ENCODE results near the gene SMC6.

The SMC6 gene

DNA sequence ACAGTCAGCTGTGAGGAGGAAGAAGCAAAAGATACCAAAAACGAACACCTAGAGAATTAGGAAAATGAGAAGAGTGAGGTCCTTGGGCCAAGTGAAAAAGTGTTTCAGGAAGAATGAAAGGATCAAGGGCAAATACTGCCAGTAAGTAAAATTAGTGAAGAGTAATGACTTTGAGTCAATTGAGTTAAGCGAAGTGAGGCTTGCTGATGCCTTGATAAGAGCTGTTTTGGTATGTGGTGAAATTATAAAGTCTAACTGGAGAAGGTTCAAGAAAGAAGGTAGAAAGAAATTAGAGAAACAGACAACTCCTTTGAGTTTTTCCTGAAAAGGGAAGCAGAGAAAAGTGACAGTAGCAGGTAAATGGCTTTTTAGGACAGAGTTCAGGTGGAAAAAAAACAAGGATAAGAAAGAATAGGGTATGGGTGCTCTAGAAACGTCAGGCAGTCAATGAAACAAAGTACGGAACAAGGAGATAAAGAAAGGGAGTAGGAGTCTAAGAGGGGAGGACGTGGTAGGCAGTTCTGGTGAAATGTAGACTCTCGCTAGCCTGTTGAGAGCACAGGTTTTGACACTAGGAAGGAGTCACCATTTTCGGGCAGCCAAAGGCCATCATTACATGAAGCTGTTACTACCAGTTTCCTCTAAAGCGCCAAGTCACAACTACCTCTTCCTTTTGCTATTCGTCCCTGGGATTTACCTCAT lies 42.9 kb downstream of the SMC6 start:
- no peak for DNase-seq

DNA sequence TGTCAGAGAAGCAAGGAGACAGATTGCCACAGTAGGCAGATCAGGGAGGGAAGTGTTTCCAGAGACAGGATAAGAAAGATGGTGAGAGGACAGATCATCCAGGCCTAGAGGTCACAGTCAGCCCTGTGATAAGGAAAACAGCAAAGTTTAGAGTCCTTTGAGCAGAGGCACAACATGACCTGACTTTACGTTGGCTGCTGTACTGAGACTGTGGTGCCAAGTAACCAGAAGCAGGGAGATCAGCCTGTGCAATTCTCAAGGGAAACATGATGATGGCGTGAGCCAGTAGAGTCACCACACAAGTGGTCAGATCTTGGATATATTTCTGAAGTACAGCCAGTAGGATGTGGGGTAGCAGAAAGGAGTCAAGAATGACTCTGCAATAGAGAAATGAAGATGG lies 43.7 kb downstream of the SMC6 start:
- DNase-seq, result no peak

DNA sequence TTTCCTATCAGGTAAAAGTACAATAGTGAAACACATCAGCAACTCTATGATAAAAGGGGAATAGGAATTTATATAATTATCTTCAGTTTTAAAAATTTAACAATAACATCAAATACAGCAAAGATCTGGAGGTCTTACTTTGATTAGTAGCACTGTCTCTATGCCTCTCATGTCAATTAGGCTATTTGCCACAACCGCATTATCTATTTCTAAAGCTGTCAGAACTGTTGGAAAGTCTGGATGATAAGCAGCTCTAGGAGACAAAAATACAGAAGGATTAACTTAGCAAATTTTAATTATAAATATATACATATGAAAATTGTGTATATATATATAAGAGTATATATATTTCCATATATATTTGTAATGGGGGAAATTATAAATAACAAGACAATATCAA lies 45.1 kb downstream of the SMC6 start:
- no peak for DNase-seq

DNA sequence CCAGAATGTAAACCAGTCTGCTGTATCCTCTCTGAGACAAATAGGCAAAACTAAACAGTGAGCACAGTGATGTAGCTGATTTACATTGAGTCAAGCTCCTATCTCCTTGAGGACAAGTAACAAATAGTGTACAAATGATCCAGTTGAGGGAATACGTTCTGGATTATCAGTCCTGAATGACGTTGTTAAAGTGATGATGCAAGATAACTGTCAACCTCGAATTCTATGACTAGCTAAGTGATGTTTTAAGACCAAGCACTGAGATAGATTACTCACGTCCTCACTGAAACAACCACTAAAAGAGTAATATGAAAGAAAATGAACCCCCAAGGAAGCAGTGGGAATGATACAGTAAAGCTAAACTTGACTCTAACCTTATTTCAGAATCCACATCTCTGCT lies 46.8 kb downstream of the SMC6 start:
- DNase-seq, result no peak

DNA sequence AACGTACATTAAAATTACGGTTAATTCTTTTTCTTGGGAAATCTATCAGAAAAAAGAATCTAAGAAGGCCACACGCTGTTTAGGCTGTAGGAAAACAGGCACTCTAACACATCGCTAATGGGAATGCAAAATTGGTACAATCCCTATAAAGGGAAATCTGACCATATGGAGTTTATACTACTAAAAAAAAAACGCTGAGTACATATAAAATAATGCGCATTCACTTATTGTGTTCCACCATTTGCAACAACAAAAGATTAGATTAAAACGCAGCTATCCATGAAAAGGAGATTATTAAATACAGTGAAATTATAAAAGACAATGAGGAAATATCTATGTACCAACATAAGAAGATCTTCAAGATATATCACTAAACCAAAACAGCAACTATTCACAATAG lies 62.8 kb downstream of the SMC6 start:
- DNase-seq, result no peak

DNA sequence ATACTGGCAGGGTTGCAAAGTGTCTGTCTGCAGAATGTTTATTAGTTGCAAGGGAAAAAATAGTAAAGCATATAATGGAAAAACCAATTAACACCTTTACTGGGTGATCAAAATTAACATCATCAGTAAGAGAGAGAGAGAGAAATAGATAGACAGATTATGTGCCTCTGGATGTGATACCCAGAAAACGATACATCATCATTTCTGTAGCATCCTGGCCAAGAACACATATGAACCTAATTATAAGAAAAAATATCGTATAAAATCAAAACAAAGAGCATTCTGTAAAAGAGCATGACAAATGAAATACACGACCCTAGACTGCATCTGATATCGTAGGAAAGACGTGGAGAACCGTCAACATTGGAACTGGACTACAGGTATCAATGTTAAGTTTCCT lies 64.6 kb downstream of the SMC6 start:
- DNase-seq, result no peak

DNA sequence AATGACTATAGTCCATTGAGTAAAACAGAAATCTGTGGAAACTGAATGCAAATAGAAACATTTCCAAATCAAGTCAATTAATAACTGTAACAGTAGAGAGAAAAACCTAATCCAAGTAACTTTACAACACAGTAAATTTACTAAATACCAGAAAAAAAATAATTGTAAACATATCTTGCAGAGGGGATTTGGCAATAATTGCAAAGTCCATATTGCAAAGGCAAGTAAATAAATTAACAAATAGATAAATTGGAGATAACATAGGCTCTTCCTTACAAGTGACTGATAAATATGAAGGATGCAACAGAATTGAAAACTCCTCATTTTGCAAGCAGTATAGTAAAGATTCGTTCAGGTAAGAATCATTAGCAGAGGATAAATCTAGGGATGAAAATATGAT lies 65.0 kb downstream of the SMC6 start:
- DNase-seq, result no peak

DNA sequence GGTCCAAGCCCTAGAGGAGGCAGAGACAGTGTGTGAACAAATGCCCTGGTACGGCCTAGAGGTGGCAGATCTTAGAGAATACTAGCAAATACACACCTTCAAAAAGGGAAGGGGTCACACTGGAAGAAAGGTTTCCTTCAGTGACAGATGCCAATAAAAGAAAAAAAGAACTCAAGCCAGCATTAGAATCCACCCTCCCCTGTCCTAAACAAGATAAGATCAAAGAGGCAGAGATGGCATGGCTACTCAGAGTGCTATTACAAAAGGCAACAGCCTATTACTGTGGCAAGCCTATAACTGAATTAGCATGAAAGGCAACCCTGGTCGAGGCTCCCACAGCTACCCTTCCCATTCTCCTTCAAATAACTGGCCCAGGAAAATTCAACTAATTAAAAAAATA lies 69.6 kb downstream of the SMC6 start:
- DNase-seq, result no peak

DNA sequence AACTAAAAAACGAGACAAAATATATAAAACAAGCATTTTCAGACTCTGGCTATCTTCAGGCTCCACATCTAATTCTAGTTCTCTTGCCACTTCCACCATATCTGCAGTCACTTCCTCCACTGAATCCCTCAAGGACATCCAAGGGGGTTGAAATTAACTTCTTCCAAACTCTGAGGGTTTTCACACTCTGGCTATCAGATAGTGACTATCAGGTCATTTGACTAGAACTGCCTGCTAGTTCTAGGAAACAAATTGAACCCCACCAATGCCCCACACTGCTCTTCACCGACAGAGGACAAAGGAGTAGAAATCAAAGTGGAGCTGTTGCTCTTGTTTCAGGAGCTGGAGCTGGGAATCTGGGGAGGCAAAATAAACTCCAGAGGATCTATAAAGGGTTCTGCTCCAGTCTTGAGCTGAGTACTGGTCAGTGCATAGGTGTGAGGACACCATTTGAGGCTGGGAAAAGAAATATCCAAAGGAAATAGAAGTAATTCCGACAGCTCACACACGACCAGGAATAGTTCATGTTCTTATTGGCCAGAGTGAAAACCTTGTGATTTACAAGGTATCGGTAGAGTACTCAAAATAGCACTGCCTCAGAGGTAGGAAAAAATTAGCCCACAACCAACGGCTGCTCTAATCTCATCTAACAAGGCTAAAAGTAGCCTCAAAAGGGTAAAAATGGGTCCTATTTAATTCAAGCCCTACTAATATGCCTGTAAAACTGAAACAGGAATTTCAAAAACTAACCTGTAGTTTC lies 71.3 kb downstream of the SMC6 start:
- DNase-seq, result no peak

DNA sequence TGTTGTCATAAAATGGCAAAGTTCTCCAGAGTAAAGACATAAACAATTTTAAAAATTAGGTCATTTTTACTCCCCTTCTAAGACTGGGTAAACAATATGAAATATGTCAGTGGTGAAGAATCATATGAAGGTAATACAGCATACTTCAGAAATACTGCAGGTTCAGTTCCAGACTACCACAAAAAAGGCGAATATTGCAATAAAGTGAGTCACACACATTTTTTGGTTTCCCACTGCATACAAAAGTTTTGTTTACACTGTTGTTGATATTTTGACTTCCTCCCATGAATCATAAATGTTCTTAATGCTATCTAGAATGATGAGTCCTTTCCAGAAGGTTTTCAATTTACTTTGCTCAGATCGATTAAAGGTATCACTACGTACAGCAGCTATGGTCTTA lies 73.5 kb downstream of the SMC6 start:
- DNase-seq, result no peak

DNA sequence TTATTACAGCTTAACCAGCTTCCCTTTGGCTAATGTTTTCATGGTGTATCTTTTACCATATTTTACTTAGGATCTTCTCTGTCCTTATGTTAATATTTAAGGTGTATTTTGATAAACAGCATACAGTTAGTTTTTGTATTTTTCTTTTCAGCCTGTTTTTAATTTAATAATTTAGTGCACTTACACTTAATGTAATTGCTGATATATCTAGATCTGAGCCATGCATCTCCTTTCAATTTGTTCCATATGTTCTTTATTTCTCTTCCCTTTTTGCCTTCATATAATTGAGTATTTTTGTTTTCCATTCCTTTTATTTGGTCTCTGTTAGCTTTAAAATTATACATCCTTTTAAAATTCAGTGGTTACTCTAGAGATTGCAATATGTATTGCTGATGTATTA lies 78.8 kb downstream of the SMC6 start:
- DNase-seq, result no peak

DNA sequence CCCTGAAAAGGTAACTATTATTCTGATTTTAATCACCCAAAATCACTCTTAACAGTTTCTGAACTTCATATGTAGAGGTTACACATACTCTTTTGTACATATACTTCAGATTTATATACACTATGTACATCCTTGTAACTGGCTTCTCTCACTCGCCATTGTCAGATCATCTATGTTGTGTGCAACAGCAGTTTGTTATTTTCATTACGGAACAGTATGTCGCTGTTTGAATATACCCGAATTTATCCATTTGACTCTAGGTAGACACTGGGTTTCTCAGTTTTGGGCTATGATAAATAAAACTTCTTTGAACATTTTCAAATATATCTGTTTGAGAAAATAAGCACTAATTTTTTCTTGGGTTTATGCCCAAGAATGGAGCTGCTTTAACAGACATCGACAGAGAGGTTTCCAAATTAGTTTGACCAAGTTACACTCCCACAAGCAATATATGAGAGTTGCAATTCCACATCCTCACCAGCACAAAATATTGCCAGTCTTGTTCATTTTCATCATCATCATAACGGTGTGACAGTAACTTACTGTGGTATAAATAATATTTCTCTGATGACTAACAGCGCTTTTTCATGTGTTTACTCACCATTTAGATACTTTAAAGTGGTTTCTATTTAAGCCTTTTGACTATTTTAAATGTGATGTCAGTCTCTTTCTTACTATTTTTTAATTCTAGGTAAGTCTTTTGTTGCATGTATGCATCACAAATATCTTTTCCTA lies 80.9 kb downstream of the SMC6 start:
- DNase-seq, result no peak

DNA sequence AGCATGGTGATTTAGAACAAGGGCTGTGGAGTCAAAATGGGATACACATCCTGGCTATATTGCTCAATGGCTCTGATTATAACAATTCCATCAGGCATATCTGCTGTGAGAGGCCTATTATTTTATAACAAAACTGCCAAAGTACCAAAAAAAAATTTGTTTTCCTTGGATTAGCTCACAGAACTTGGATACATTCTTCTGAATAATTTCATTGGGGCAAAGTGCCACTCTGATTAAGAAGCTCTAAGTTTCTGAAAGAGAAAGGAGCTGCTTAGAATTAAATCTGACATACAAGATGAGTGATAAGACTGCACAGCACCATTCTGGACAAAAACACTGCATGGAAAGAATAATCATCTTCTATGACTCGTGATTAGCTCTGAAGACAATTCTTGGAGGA lies 85.7 kb downstream of the SMC6 start:
- no peak for DNase-seq

DNA sequence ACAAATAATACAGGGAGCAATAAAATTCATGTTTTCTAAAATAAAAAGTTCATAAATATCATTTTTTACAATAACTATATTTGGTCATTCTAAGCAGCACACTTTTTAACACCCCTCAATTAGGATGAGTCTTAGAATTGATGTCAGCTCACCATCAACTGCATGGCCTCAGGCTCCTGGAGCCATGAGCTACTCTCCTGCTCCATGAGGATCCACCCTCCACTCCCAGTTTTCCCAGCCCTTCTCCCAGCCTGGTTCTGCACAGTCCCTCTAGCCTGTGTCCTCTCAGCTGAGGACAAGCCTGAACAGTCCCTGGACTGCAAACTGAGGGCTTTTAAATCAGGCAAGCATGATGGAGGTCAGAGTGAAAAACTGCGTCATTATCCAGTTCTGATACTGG lies 89.1 kb downstream of the SMC6 start:
- DNase-seq, result no peak

DNA sequence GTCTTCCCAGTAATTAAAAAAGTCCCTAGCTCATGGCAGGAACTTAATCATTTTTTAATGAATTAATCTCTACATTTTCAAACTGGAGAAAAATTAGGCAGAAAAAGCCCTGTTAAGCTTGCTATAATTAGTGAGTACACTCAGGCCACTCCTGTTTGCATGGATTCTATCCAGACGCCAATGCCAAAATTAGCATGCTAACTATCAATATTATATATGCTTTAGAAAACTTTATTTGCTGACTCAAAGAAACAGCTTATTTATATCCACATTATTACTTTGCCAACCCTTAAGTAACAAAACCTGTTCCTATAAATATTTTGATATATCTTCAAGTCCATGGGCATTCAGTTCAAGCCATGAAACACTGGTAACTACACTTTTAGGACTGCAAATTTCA lies 90.9 kb downstream of the SMC6 start:
- DNase-seq, result no peak

DNA sequence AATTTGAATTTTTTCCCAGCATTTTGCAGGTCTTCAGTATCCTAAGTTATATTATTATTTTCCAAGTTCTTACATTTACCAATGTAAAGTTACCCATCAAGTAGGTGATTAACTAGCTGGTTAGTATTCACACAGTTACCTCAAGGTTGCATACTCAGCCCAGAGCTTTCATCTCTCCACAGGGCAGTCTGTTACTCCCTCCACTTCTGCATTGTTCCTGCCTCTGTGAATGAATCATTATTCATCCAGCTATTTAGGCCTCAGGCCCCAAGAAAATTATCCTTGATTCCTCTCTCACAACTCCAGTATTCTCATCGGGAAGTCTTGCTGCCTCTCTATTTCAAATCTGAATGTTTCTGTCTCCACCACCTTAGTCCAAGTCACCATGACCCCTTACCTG lies 92.2 kb downstream of the SMC6 start:
- no peak for DNase-seq

DNA sequence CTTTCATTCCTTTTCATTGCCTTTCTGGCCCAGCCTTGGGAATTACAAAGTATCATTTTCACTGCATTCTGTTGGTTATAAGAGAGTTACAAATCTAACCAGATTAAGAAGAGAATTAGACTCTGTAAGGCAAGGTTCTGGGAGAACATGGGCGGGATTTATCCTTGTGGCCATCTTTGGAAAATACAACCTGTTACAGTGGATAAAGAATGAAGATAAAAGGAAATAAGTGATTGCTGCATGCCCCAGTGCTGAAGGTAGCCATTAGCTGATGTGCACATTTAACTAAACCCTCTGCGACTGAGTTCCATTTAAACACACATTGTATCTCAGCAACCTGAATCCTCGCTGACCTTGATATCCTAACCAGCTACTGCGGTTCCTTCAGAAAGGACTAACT lies 93.4 kb downstream of the SMC6 start:
- DNase-seq, result no peak

DNA sequence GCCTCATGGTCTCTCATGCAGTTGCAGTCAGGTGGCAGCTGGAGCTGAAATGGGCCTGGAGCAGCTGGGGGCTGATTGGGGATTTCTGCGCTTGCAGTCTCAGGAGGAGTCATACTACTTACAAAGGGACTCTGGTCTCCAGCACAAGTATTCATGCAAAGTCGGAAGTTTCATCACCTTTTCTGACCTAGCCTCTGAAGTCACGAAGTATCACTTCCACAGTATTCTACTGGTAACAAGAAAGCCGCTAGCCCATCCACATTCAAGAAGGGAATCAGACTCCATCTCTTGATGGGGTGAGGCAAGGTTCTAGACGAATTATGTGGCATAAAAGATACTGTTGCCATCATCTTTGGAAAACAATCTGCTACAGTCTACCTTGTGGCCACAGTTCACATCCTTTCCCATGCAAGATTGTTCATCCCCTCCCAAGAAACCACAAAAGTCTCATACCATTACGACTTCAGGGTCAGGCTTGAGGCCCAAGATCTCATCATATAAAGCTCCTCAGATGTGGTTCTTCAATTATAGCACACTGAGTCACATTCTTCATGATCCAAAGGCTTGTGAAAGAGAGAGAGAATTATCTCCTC lies 95.3 kb downstream of the SMC6 start:
- DNase-seq, result no peak

DNA sequence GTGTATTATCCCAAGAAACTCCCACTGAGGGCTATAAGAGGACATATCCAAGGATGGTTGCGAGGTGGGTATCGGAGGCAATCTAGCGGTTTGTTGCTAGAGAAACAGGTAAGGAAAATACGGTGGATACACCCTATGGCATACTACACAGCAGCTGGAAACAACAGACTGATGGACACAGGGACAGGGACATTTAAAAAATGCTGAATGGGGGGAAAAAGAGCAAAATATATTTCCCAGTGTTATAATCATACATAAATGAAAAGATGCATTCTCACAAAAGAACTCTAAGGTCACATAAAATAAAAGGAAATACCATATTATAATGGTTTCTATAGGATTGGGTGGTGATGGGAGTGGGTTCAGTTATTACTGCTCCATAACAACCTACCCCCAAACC lies 95.9 kb downstream of the SMC6 start:
- no peak for DNase-seq

DNA sequence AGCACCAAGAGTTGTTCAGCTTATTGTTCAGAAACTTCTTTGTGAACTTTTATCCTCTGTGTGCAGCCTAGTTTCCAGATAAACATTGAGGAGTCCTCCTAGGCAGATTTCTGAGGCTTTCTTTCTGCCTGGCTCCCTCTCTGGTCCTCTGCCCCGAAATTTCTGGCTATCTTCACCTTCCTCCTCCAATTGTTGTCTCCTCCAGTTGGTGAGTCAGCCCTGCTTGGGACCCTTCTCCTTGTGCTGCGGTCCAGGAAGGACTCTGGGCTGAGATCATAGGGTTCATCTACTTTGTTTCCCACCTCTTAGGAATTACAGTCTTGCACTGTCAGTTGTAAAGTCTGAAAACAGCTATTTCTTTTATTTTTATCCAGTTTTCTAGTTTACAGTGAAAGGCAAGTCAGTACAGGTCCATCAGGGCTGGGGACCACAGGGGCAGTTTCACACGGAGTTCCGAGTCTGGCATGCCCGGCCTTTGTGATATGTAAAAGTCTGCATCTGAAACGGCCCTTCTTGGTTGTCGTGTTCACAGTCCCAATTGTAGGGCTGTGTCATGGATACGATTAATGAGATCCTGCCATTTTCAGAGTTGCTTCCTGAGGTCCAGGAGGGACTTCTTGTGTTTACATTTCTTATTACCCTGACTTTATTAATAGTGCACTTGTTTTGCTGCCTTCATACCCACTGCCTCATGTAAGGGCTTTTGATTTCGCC lies 100.8 kb downstream of the SMC6 start:
- DNase-seq, result no peak

DNA sequence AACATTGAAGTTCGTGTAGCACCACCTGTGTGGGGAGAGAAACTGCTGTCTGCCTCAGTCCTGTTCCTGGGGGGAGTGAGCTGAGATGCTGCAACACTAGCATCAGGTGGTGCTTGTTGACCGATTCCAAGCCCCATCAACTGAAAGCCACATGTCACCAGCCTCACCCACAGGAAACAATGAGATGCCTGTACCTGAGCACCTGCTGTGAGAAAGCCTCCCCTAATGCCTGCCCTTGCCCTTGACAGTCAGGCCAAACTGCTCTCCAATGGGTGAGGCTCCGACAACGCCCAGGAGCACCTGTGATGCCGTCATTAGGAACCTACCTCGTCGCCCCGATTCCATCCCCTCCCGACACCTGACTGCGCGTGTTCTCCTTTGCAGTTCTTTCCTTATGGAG lies 104.6 kb downstream of the SMC6 start:
- no peak for DNase-seq

DNA sequence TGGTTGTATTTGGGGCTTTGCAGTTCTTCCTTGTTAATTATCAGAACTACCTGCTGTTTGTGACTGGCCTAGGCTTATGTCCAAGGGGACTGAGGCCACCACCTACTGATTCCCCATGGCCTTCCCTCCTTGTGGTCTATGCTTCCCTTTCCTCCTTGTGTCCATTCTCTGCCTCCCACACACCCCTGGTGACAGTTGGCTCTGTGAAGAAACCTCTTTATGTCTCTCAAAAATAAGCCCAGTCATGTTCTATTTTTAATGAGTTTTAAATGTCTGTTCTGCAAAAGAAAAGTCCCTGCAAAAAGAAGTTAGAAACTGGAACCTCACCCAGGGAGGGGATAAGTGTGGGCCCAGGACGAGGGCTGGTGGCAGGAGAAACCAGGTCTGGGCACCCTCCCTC lies 105.0 kb downstream of the SMC6 start:
- DNase-seq, result no peak

Measured in activated naive CD4-positive, alpha-beta T cell (primary cell).